D721Med (cell line): ENCODE data around the gene EEF1AKMT2.

Source experiments
- DNase-seq: peaks from one replicate; pipeline ENCODE4 v3.0.0; 2011; ENCODE audit warnings: low spot score; ENCODE audit not compliant: insufficient read length
- FAIRE-seq: peaks from 2 replicates; lab custom pipeline; 2011; peaks lifted over from hg19 to GRCh38; lab: Jason Lieb, UNC
- CTCF ChIP-seq: IDR thresholded peaks from 2 replicates; pipeline ENCODE4 v1.5.1; 2012; ENCODE audit warnings: mild to moderate bottlenecking, control low read depth; ENCODE audit not compliant: insufficient read depth; ENCODE audit errors: missing control alignments

EEF1AKMT2 gene

GRCh38 chr10:124791547-124792348 lies at the start of gene EEF1AKMT2:
EEF1AKMT2 (minus strand) TSS chr10:124791887; CDS start chr10:124791833, 54 bp downstream.
- DNase-seq, result peak; percentile 35
- no peak for TF ChIP-seq CTCF
- FAIRE-seq, result no peak

- TF ChIP-seq CTCF, result no peak
- no peak for FAIRE-seq
- DNase-seq, result no peak
These were observed 46.0 kb upstream of the EEF1AKMT2 start for GRCh38 chr10:124837687-124838086.

- DNase-seq (no peak), FAIRE-seq (no peak)
- no peak for TF ChIP-seq CTCF
These were observed 39.4 kb upstream of the EEF1AKMT2 start for GRCh38 chr10:124831116-124831515.

- FAIRE-seq (no peak), DNase-seq (no peak)
- no peak for TF ChIP-seq CTCF
These were observed 38.8 kb upstream of the EEF1AKMT2 start for GRCh38 chr10:124830445-124830844.

GRCh38 chr10:124829447-124830115 lies 37.9 kb upstream of the EEF1AKMT2 start:
- TF ChIP-seq CTCF, result no peak
- FAIRE-seq (no peak), DNase-seq (no peak)

GRCh38 chr10:124827474-124827873 lies 35.8 kb upstream of the EEF1AKMT2 start:
- DNase-seq, result no peak
- no peak for FAIRE-seq
- TF ChIP-seq CTCF, result peak; percentile 27

- DNase-seq (no peak), FAIRE-seq (no peak)
- no peak for TF ChIP-seq CTCF
These were observed 34.6 kb upstream of the EEF1AKMT2 start for GRCh38 chr10:124826262-124826661.
